Measurements from ENCODE around the gene SCN1A.

GRCh38 chr2:166117491-166117890, 10.3 kb downstream of the SCN1A start:
- TF ChIP-seq CTCF (IDR thresholded peaks at IDR 0.05; ENCODE audit: control extremely low read depth in 1 of 3, insufficient read depth in 1 of 3, low read depth in 1 of 3, low read length in 3 of 3) (no peak), ZNF274 (IDR thresholded peaks at IDR 0.05; ENCODE audit: borderline replicate concordance, extremely low read depth, low read length) (no peak), SIX5 (IDR thresholded peaks at IDR 0.05; ENCODE audit: low read depth, low read length) (no peak), KDM5A (IDR thresholded peaks at IDR 0.05; ENCODE audit: low read length) (no peak), TBP (IDR thresholded peaks at IDR 0.05; ENCODE audit: low read depth, low read length) (no peak)
